Measurements from ENCODE around the gene LRRC46.

Gene LRRC46

DNA sequence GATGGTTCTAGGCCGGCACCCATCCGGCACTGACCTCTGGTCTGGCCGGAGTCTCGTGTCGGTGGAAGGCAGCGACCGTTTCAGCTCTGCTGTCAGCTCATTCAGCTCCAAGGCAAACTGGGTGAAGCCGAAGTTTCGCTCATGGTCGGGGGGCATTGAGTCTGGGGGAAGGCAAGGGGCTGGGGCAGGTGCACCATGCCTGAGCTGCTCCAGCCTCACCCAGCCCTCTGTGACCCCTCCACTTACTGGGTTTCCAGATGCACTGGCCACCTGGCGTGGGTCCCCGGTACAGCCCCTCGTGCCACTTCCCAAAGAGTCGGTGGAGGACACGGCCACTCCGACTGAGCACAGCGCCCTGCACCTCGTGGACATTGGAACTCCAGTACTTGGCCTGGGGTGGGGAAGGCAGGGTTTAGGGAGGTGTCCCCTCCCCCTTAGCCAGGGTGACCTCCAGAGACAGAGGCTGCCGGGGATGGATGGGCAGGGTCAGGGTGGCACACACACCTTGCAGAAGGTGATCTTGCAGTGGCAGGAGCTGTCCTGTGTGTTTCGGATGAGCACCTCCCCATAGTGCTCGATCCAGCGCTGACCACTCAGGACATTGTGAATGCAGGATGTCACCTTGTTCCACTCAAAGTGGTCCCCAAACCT, 22.5 kb upstream of the LRRC46 start:
- in situ Hi-C loops (cut with MboI; ENCODE audit: low sequenced_read_pairs), result no loop called here

- in situ Hi-C loops (cut with MboI; ENCODE audit: low sequenced_read_pairs), result no loop called here
Observed at GRCh38 chr17:47810200-47810821, 21.2 kb upstream of the LRRC46 start.

GRCh38 chr17:47810901-47811635, 20.4 kb upstream of the LRRC46 start:
- in situ Hi-C loops (cut with MboI; ENCODE audit: low sequenced_read_pairs), result no loop called here

DNA sequence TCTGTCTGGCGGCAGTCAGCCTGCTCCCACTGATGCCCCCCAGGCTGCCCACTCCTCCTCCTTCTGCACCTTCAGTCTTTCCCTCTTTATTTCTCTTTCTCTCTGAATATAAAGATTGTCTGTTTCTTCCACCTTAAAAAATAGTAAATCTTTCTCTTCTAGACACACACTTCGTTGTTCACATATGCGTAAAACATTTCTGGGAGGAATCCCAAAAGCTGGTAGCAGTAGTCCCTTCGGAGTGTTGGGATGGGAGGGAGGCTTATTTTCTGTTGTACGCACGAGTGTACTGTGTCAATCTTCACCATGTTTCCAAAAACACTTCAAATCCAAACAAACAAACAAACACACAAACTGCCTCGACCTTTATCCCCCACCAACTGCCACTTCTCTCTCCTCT, 19.8 kb upstream of the LRRC46 start:
- in situ Hi-C loops (cut with MboI; ENCODE audit: low sequenced_read_pairs), result no loop called here

- in situ Hi-C loops (cut with MboI; ENCODE audit: low sequenced_read_pairs), result no loop called here
Observed at GRCh38 chr17:47812146-47812920, 19.1 kb upstream of the LRRC46 start.

GRCh38 chr17:47813077-47813476, 18.4 kb upstream of the LRRC46 start:
- in situ Hi-C loops (cut with MboI; ENCODE audit: low sequenced_read_pairs), result no loop called here

DNA sequence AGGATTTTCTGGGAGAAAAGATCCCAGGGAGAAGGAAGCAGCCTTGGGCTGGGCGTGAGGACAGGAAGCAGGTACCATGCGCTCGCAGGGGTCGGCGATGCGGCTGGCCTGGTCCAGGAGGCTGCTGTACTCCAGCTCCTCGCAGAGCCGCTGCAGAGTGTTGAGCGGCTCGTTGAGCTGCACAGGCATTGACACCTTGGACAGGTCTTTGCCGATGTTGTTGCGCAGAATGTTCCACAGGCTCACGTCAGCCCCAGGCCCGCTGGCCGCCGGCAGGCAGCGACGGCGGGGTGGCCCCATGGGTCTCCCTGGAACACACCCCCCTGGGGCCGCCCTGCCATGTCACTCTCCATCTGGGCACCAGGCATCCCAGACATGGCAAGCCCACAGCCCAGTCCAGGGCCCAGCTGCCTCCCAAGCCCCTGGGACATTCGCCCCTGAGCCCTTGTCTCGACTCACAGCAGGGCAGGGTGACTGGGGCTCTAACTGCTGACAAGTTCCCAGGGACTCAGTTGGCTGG, 17.9 kb upstream of the LRRC46 start:
- in situ Hi-C loops (cut with MboI; ENCODE audit: low sequenced_read_pairs), result no loop called here

DNA sequence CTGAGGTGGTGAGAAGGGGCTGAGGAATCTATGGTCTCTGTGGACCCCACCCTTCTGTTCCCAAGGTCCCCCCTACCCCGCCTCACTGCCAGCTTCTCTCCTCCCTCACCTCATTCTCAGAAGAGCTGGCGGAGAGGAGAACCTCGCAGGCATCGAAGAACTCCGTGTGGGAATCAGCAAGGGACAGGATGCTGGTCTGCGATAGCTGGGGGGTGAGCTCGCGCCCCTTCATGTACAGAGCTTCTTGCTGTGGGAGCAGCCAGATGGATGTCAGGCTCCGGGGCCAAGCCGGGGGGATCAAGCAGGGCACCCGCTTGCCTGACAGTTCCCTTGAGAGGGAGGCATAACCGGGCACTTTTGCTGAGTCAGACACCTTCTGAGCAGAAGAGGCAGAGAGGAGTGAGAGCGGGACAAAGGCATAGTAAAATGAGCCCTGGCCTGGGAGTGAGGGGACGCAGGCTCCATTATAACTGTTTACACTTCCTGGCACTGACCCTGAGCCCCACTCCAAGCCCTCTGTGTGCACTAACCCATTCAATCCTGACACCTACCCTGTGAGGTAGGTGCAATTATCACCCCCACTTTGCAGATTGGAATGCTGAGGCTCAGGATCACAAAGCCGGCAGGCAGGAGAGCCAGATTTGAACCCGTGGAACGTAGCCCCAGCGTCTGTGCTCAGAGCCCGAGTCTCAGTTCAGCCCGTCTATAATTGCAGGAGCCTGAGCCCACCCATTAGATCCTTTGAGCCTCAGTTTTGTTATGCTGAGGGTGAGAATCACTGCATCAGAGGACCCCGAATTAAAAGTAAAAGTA, 16.2 kb upstream of the LRRC46 start:
- in situ Hi-C loops (cut with MboI; ENCODE audit: low sequenced_read_pairs), result no loop called here

GRCh38 chr17:47816111-47816735, 15.2 kb upstream of the LRRC46 start:
- in situ Hi-C loops (cut with MboI; ENCODE audit: low sequenced_read_pairs), result no loop called here

DNA sequence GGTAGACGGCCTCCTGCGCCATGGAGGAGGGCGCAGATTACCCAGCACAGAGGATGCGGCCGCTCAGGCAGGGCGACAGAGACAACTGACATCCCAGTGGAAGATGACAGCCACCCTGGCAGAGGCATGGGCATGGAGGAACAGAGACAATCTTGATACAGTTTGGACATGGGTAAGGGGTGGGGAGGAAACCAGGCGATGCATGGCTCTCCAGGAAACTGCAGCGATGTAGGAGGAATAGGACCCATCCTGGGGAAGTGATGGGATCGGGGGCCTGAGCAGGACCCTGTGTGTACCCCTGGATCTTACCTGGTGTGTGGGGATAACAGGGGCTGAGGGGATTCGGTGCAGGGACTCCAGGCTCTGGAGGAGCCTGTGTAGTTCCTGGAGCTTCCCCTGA, 14.5 kb upstream of the LRRC46 start:
- in situ Hi-C loops (cut with MboI; ENCODE audit: low sequenced_read_pairs), result no loop called here

DNA sequence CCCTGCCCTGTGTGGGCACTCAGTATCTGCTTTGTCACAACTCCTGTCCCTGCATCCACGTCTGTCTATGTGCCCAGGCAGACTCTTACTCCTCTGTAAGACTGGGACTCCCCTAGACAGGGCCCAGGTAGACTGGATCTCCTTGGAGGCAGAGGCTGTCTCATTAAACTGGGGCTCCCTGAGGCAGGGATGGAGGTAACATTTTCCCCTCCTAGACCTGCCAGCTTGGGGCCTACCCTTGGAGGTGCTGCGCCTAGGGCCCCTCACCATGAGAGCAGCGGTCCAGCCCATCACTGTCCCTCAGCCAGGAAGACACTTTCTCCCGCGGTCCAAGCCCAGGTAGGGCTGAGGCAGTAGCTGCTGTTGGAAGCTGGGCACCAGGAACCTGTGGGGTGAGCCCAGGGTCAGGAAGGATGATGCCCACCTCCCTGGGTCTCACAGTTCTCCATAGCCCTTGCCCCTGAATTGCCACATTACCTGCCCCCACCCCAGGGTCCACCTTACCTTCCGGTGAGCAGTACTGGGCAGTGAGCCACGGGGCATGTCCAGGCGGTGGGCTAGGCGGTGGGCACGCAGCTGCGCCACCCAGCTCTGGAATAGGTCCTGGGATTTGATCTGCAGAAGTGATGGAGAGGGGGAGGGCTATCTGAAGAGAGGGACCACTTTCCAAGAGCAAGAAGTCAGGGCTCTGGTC, 13.3 kb upstream of the LRRC46 start:
- in situ Hi-C loops (cut with MboI; ENCODE audit: low sequenced_read_pairs), result no loop called here

DNA sequence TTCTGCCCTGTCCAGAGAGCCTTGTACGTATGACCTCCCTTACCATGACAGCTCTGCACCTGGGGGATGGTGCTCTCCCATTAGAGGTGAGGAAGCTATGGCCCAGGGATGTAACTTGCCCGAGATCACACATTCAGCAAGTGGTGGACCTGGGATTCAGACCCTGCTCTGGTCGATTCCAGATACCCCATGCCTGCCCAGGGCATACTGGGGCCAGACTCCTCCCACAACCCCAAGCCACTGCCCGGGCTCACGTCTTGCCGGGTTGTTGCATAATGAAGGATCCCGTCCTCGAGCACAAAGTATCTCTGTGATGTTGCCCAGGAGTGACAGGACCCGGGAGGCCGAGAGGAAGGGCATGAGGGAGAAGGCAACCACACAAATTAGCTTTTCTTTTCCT, 12.0 kb upstream of the LRRC46 start:
- in situ Hi-C loops (cut with MboI; ENCODE audit: low sequenced_read_pairs), result no loop called here

DNA sequence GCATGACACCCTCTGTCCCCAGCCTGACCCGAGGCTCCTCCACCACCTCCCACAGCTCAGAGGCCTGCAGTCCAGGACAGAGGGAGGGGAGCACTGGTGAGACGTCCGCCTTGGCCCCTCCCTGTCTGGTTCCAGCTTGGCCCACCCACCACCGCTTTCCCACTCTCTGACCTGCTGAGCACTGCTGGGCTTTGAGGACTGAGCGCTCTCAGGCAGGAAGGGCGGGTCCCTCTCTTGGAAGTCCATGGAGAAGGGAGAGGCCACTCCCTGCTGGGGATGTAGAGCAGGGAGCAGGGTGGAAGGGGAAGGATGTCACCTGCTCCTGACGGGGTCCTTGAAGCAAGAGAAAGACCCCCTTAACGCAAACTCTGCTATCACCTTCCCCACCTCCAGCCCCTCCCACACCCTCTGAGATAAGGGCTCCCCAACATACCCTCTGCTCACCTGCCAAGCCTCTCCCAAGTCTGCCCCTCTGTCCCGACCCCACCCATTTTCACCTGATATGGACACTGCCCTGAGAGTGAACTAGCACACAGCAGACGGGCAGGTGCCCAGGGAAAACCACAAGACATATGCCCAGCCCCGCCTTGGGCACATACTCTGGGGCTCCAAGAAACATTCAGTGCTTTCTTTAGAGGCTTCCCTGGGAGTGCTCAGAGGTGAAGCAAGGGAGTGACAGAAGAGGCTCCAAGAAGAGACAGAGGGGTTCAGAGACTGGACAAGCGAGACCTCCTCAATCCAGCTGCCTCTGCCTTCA, 11.3 kb upstream of the LRRC46 start:
- in situ Hi-C loops (cut with MboI; ENCODE audit: low sequenced_read_pairs), result no loop called here

GRCh38 chr17:47821031-47821423, 10.4 kb upstream of the LRRC46 start:
- in situ Hi-C loops (cut with MboI; ENCODE audit: low sequenced_read_pairs), result no loop called here

DNA sequence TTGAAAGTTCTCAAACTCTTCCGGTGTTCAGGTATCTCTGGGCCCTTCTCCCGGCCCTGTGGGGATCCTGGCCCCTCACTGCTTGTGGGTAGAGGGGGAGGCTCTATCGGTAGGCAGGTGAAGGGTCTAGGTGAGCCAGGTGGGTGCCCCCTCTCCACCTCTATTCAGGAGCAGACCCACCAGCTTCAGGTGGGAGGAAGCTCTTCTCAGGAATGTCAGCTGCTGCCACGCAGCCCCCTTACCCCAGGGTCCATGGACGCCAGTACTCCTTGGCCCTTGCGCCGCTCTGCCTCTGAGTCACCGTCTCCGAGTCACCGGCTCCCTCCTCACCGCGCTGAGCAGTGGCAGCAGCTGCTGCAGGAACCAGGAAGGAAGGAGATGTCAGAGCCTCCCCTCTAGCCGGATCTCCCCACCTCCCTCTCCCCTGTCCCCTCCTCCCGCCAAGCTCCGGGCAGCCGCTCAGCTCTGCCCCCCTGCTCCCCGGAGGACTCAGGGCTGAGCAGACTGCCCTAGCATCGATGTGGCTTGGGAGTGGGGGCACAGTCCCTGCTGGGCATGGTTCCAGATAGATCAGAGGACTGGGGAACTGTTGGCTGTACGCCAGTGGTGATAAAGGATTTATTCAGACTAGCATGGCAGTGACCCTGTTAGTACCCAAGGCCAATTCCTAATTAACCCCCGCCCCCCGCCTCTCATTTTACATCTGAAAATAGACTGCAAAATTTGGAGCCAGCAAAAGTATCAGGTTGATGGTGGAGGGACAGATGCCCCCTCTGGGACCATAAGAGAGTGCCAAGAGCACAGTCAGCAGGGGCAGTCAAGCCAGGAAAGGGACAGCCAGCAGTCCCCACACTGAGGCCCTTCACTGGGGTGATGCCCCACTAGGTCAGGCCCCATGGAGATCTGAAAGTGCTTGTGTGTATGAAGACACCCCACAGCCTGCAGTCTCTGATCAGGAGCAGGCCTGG, 9.8 kb upstream of the LRRC46 start, which contains the start of gene OSBPL7:
OSBPL7 (minus strand) TSS at position 371 of the 968 bp plus-strand sequence. CDS start 1,516 bp downstream, outside the sequence.
- in situ Hi-C loops (cut with MboI; ENCODE audit: low sequenced_read_pairs), result no loop called here

DNA sequence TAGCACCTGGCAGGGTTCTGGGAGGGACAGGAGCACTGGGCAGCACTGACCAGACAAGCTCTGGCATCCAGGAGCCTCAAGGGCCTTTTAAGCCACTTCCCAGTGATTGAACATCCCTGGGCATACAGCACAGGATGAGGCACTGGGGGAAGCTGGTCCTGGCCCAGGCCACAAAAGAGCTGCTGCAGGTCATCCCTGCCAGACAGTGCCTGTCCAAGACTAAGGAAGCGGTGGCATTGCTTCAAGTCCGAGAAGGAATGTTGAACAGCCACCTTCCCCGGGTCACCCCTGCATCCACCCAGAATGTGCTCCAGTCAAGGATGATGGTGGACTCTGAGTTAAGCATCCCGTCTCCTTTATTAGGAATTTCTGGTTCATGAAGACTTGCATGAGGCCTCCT, 8.7 kb upstream of the LRRC46 start:
- in situ Hi-C loops (cut with MboI; ENCODE audit: low sequenced_read_pairs), result no loop called here

DNA sequence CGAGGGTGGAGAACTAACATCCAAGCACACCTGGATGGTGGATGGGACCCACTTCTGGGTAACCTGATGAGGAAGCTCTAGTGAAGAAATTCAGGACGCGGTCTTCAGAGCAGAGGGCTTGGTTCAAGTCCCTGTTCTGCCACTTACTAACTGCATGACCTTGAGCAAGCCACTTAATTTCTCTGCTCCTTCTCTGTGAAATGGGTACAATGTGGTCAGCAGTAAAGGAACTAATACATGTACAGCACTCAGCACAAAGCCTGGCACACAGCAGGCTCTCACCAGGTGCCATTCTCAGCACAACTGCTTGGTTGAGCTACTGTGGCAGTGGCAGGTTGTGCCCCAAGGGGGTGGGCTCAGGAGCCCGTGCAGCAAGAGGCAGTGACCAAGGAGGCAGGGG, 8.0 kb upstream of the LRRC46 start:
- in situ Hi-C loops (cut with MboI; ENCODE audit: low sequenced_read_pairs), result no loop called here
